K562 (cell line): ENCODE results near the gene L3MBTL3.

Experiments
- BHLHE40 ChIP-seq: IDR thresholded peaks from 2 replicates; pipeline ENCODE4 v1.6.1; 2011; ENCODE audit warnings: low read length, improper control_type of control experiment
- HDAC1 ChIP-seq, 2 experiments: fragments of 450-650 bp; IDR thresholded peaks; 2 replicates each; pipeline ENCODE4 v1.6.1; 2016 to 2017; ENCODE audit warnings: inconsistent platforms in 1 of 2, mild to moderate bottlenecking in 1 of 2, moderate library complexity in 1 of 2
- POLR2A ChIP-seq: fragments of 450-650 bp; conservative IDR thresholded peaks from 2 replicates; pipeline ENCODE4 v1.6.1; 2016
- YBX1 ChIP-seq: fragments of 450-650 bp; IDR thresholded peaks from 2 replicates; pipeline ENCODE4 v1.7.1; 2016; ENCODE audit warnings: mild to moderate bottlenecking
- ZNF124 ChIP-seq: sonication (generic); formaldehyde crosslinking; IDR thresholded peaks from 2 replicates; pipeline ENCODE4 v1.8.1; 2022; ENCODE audit warnings: missing genetic modification reagents
- TF ChIP-seq, protein P1 (sequence below): fragments of 250-450 bp; sonication (Bioruptor Pico); IDR thresholded peaks from 2 replicates; pipeline ENCODE4 v1.5.0; 2022; ENCODE audit warnings: mild to moderate bottlenecking
- TF ChIP-seq, protein P2 (sequence below), 3 experiments: IDR thresholded peaks in 2 of 3; conservative IDR thresholded peaks in 1 of 3; 2 replicates each; pipeline ENCODE4 v1.5.1; 2011 to 2012; ENCODE audit warnings: low read length in 3 of 3, mild to moderate bottlenecking in 3 of 3, control low read depth in 2 of 3, improper control_type of control experiment in 1 of 3, inconsistent platforms in 1 of 3, low read depth in 1 of 3, mixed read lengths in 1 of 3, moderate library complexity in 1 of 3; ENCODE audit not compliant: insufficient read depth in 2 of 3

GRCh38 chr6:130163266-130163665, 144.9 kb downstream of the L3MBTL3 start:
- TF ChIP-seq, protein P1, sequence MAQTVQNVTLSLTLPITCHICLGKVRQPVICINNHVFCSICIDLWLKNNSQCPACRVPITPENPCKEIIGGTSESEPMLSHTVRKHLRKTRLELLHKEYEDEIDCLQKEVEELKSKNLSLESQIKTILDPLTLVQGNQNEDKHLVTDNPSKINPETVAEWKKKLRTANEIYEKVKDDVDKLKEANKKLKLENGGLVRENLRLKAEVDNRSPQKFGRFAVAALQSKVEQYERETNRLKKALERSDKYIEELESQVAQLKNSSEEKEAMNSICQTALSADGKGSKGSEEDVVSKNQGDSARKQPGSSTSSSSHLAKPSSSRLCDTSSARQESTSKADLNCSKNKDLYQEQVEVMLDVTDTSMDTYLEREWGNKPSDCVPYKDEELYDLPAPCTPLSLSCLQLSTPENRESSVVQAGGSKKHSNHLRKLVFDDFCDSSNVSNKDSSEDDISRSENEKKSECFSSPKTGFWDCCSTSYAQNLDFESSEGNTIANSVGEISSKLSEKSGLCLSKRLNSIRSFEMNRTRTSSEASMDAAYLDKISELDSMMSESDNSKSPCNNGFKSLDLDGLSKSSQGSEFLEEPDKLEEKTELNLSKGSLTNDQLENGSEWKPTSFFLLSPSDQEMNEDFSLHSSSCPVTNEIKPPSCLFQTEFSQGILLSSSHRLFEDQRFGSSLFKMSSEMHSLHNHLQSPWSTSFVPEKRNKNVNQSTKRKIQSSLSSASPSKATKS (CRISPR knock-in tag) = no peak
- no peak for TF ChIP-seq HDAC1 (IDR thresholded peaks at IDR 0.05)
- no peak for TF ChIP-seq ZNF124 (CRISPR knock-in tag)
- no peak for TF ChIP-seq YBX1
- TF ChIP-seq BHLHE40 = no peak
- TF ChIP-seq, protein P2, sequence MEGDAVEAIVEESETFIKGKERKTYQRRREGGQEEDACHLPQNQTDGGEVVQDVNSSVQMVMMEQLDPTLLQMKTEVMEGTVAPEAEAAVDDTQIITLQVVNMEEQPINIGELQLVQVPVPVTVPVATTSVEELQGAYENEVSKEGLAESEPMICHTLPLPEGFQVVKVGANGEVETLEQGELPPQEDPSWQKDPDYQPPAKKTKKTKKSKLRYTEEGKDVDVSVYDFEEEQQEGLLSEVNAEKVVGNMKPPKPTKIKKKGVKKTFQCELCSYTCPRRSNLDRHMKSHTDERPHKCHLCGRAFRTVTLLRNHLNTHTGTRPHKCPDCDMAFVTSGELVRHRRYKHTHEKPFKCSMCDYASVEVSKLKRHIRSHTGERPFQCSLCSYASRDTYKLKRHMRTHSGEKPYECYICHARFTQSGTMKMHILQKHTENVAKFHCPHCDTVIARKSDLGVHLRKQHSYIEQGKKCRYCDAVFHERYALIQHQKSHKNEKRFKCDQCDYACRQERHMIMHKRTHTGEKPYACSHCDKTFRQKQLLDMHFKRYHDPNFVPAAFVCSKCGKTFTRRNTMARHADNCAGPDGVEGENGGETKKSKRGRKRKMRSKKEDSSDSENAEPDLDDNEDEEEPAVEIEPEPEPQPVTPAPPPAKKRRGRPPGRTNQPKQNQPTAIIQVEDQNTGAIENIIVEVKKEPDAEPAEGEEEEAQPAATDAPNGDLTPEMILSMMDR (IDR thresholded peaks at IDR 0.05 in 2 of 3, conservative IDR thresholded peaks at IDR 0.05 in 1 of 3; ENCODE audit: insufficient read depth in 2 of 3, low read depth in 1 of 3, low read length in 3 of 3) = no peak
- TF ChIP-seq POLR2A = no peak
